NB4 (cell line): ENCODE data around the gene TIMM17B.

Experiments used
- DNase-seq: peaks from one replicate; pipeline ENCODE4 v3.0.0; 2010; ENCODE audit warnings: low read depth
- H3K4me3 ChIP-seq: one replicate; pipeline ENCODE4 v1.5.1; 2011; ENCODE audit warnings: mild to moderate bottlenecking, low read depth, low read length, moderate library complexity
- CTCF ChIP-seq: IDR thresholded peaks from one replicate; pipeline ENCODE4 v1.5.1; 2012; ENCODE audit warnings: low read depth, low read length
- MAX ChIP-seq: IDR thresholded peaks from 2 replicates; pipeline ENCODE4 v1.6.1; 2011; ENCODE audit warnings: low read depth, low read length
- MYC ChIP-seq: IDR thresholded peaks from 2 replicates; pipeline ENCODE4 v1.6.1; 2011; ENCODE audit warnings: low read depth, low read length
- POLR2A ChIP-seq: IDR thresholded peaks from 2 replicates; pipeline ENCODE4 v1.6.1; 2011; ENCODE audit warnings: mild to moderate bottlenecking; ENCODE audit not compliant: insufficient read length; ENCODE audit errors: extremely low read depth

Gene TIMM17B

GRCh38 chrX:48848847-48849246, 48.7 kb downstream of the TIMM17B start:
- no peak for DNase-seq
- TF ChIP-seq MYC (no peak), POLR2A (no peak), CTCF (no peak), MAX (no peak)
- H3K4me3 ChIP-seq: no peak overlapping the region
